22Rv1 (cell line): ENCODE data around the gene CACTIN.

Source experiments
- CTCF ChIP-seq: fragments of 450-650 bp; IDR thresholded peaks from 2 replicates; pipeline ENCODE4 v1.5.1; 2017; ENCODE audit warnings: mild to moderate bottlenecking
- ZFX ChIP-seq: fragments of 450-650 bp; IDR thresholded peaks from 2 replicates; pipeline ENCODE4 v1.6.1; 2017; ENCODE audit warnings: antibody characterized with exemption, borderline replicate concordance

- TF ChIP-seq CTCF, result no peak
- no peak for TF ChIP-seq ZFX
Observed at GRCh38 chr19:3668331-3669081, 41.9 kb upstream of the CACTIN start.
